HUES64 (cell line): ENCODE measurements around the gene SERINC3. TPM values are rescaled to one million over a fixed set of nuclear protein-coding genes. Genes with fewer than 3 reads are reported as not detected.
"Not testable (repeated sequence)": the region's sequence is repeated elsewhere in the genome, so short reads cannot be mapped to it uniquely, and the experiment has no call there.

ENCODE experiments used
- H3K27ac ChIP-seq: 2 replicates; pipeline ENCODE4 v1.7.0; 2013; ENCODE audit warnings: low read depth, low read length, inconsistent platforms
- H3K27me3 ChIP-seq: 2 replicates; pipeline ENCODE4 v1.6.1; 2013; ENCODE audit warnings: mild to moderate bottlenecking, low read length; ENCODE audit not compliant: insufficient read depth
- H3K36me3 ChIP-seq: 2 replicates; pipeline ENCODE4 v1.6.1; 2013; ENCODE audit warnings: mild to moderate bottlenecking, low read length; ENCODE audit not compliant: insufficient read depth
- H3K4me1 ChIP-seq: 2 replicates; pipeline ENCODE4 v1.6.1; 2013; ENCODE audit warnings: mild to moderate bottlenecking, low read length, moderate library complexity; ENCODE audit not compliant: insufficient read depth
- H3K4me3 ChIP-seq: 2 replicates; pipeline ENCODE4 v1.5.1; 2013; ENCODE audit warnings: mild to moderate bottlenecking, low read length, moderate library complexity
- H3K9ac ChIP-seq: 2 replicates; pipeline ENCODE4 v1.6.1; 2013; ENCODE audit warnings: mild to moderate bottlenecking, low read depth, low read length
- H3K9me3 ChIP-seq: 2 replicates; pipeline ENCODE4 v1.6.1; 2013; ENCODE audit warnings: low read depth, low read length; ENCODE audit not compliant: insufficient read depth
- WGBS: fragments of 150-250, 120-280 bp; methylation state at CpG from one replicate; pipeline ENCODE4 v1.1.7; 2013; ENCODE audit warnings: missing lambda C conversion rate; 5-methylcytosine and 5-hydroxymethylcytosine counted together
- polyA plus RNA-seq, 2 experiments: library from polyadenylated mRNA; stranded (reverse); fragments of 50-300 nt; gene quantifications; one replicate each; pipeline ENCODE4 v1.2.3, GENCODE V29; 2013

SERINC3 gene
- 30.7 TPM for polyA plus RNA-seq (2013, experiment 1 of 2)
- polyA plus RNA-seq (2013, experiment 2 of 2): 35.3 TPM

- peak within 1 kb of the TSS; percentile 88 for H3K4me3 ChIP-seq
- no peaks in the 10 kb centered on the region for H3K27me3 ChIP-seq
- WGBS: 2% methylated on average over 49 of the region's 49 CpGs
- H3K4me1 ChIP-seq: peaks cover 28% of the 10 kb centered on the region
- H3K27ac ChIP-seq: peak within 1 kb of the TSS; percentile 90; the same call in 1 of the 2 replicates
- H3K36me3 ChIP-seq: no peaks in the 10 kb centered on the region
- peak within 1 kb of the TSS; percentile 75 for H3K9ac ChIP-seq
- H3K9me3 ChIP-seq: no peaks in the 10 kb centered on the region
Measured at GRCh38 chr20:44521484-44522481, at the start of gene SERINC3. TSS of gene SERINC3 (minus strand) at chr20:44522070. CDS start at chr20:44521951, 119 bp downstream.

- Histone ChIP-seq H3K4me1 (no peaks in the 10 kb centered on the region), H3K27ac (no peak overlapping the region), H3K4me3 (no peak overlapping the region), H3K36me3 (no peaks in the 10 kb centered on the region), H3K9me3 (no peaks in the 10 kb centered on the region), H3K27me3 (no peaks in the 10 kb centered on the region), H3K9ac (no peak overlapping the region)
- 89% methylated on average over 6 of the region's 6 CpGs for WGBS
Measured at GRCh38 chr20:44571362-44571988, 49.6 kb upstream of the SERINC3 start.

- Histone ChIP-seq H3K27ac (no peak overlapping the region), H3K27me3 (no peaks in the 10 kb centered on the region), H3K4me3 (no peak overlapping the region), H3K36me3 (no peaks in the 10 kb centered on the region), H3K9me3 (no peaks in the 10 kb centered on the region), H3K9ac (no peak overlapping the region), H3K4me1 (no peaks in the 10 kb centered on the region)
- WGBS: no CpG with 5 or more reads among the region's 1 CpG
Measured at GRCh38 chr20:44570367-44570766, 48.5 kb upstream of the SERINC3 start.

- Histone ChIP-seq H3K4me1 (no peaks in the 10 kb centered on the region), H3K4me3 (no peak overlapping the region), H3K9me3 (no peaks in the 10 kb centered on the region), H3K9ac (no peak overlapping the region), H3K36me3 (no peaks in the 10 kb centered on the region), H3K27me3 (no peaks in the 10 kb centered on the region), H3K27ac (no peak overlapping the region)
Measured at GRCh38 chr20:44566811-44567210, 44.9 kb upstream of the SERINC3 start.

- Histone ChIP-seq H3K36me3 (no peaks in the 10 kb centered on the region), H3K9me3 (no peaks in the 10 kb centered on the region), H3K4me3 (no peak overlapping the region), H3K27ac (no peak overlapping the region), H3K4me1 (no peaks in the 10 kb centered on the region), H3K27me3 (no peaks in the 10 kb centered on the region), H3K9ac (no peak overlapping the region)
- 98% methylated on average over 3 of the region's 3 CpGs for WGBS
Measured at GRCh38 chr20:44566018-44566417, 44.1 kb upstream of the SERINC3 start.

GRCh38 chr20:44561876-44562275 is 40.0 kb upstream of the SERINC3 start:
- no peaks in the 10 kb centered on the region for H3K9me3 ChIP-seq
- H3K4me1 ChIP-seq: no peaks in the 10 kb centered on the region
- no peak overlapping the region for H3K9ac ChIP-seq
- H3K27me3 ChIP-seq: no peaks in the 10 kb centered on the region
- no peak overlapping the region for H3K27ac ChIP-seq
- no peaks in the 10 kb centered on the region for H3K36me3 ChIP-seq
- H3K4me3 ChIP-seq: no peak overlapping the region

- not testable (repeated sequence) for H3K36me3 ChIP-seq, H3K27ac ChIP-seq, H3K27me3 ChIP-seq, H3K4me1 ChIP-seq, H3K9me3 ChIP-seq, H3K9ac ChIP-seq, H3K4me3 ChIP-seq
- 90% methylated on average over 6 of the region's 6 CpGs for WGBS
Measured at GRCh38 chr20:44560818-44561217, 38.9 kb upstream of the SERINC3 start.

- Histone ChIP-seq H3K27me3 (no peaks in the 10 kb centered on the region), H3K27ac (no peak overlapping the region), H3K4me1 (no peaks in the 10 kb centered on the region), H3K4me3 (no peak overlapping the region), H3K36me3 (no peaks in the 10 kb centered on the region), H3K9ac (no peak overlapping the region), H3K9me3 (no peaks in the 10 kb centered on the region)
- WGBS: 93% methylated on average over 2 of the region's 2 CpGs
Measured at GRCh38 chr20:44560229-44560628, 38.4 kb upstream of the SERINC3 start.

GRCh38 chr20:44559302-44559701 is 37.4 kb upstream of the SERINC3 start:
- Histone ChIP-seq H3K4me1 (peaks cover 3% of the 10 kb centered on the region; the same call in 1 of the 2 replicates), H3K27me3 (no peaks in the 10 kb centered on the region), H3K9me3 (no peaks in the 10 kb centered on the region), H3K27ac (no peak overlapping the region), H3K4me3 (no peak overlapping the region), H3K9ac (no peak overlapping the region), H3K36me3 (no peaks in the 10 kb centered on the region)

- H3K27me3 ChIP-seq: no peaks in the 10 kb centered on the region
- H3K27ac ChIP-seq: 0 out of 2 replicates have a peak overlapping the region, but pooled peaks have one; percentile 0
- H3K9me3 ChIP-seq: no peaks in the 10 kb centered on the region
- no peaks in the 10 kb centered on the region for H3K36me3 ChIP-seq
- H3K9ac ChIP-seq: no peak overlapping the region
- no peak overlapping the region for H3K4me3 ChIP-seq
- WGBS: 77% methylated on average over 5 of the region's 6 CpGs
- peaks cover 13% of the 10 kb centered on the region; the same call in 1 of the 2 replicates for H3K4me1 ChIP-seq
Measured at GRCh38 chr20:44552950-44553908, 31.4 kb upstream of the SERINC3 start.
